Fibroblast of lung (primary cell): ENCODE results near the gene MAGEA9B. TPM values are rescaled to one million over a fixed set of nuclear protein-coding genes. Genes with fewer than 3 reads are reported as not detected.
"Not testable (repeated sequence)": the region's sequence is repeated elsewhere in the genome, so short reads cannot be mapped to it uniquely, and the experiment has no call there.

Experiments used
- DNase-seq, 2 donors: peaks; one replicate each; pipeline versions ENCODE4 v3.0.0 to v3.0.0-alpha.2; 2010; ENCODE audit warnings: low read depth in 2 of 2
- H2AFZ ChIP-seq: 2 replicates; pipeline ENCODE4 v1.5.1; 2012; ENCODE audit warnings: low read length, control low read depth, inconsistent platforms
- H3K27ac ChIP-seq: 2 replicates; pipeline ENCODE4 v1.5.1; 2011; ENCODE audit warnings: low read length, control low read depth; ENCODE audit not compliant: insufficient read depth
- H3K27me3 ChIP-seq: 2 replicates; pipeline ENCODE4 v1.5.1; 2011; ENCODE audit warnings: mild to moderate bottlenecking, low read length; ENCODE audit not compliant: control insufficient read depth, insufficient read depth
- H3K36me3 ChIP-seq: 2 replicates; pipeline ENCODE4 v1.5.1; 2011; ENCODE audit warnings: low read length; ENCODE audit not compliant: control insufficient read depth, insufficient read depth
- H3K4me1 ChIP-seq: 2 replicates; pipeline ENCODE4 v1.5.1; 2011; ENCODE audit warnings: low read length; ENCODE audit not compliant: control insufficient read depth, insufficient read depth; ENCODE audit errors: extremely low read depth
- H3K4me2 ChIP-seq: 2 replicates; pipeline ENCODE4 v1.5.1; 2011; ENCODE audit warnings: low read length, control low read depth; ENCODE audit not compliant: insufficient read depth; ENCODE audit errors: extremely low read depth
- H3K4me3 ChIP-seq, 4 experiments: fragments of 200-600 bp in 1 of 4; sonication (generic) in 1 of 4; replicated peaks in 1 of 4; 2 replicates each; pipeline ENCODE4 v1.5.1; 2011 to 2016; ENCODE audit warnings: low read length in 4 of 4, low read depth in 3 of 4, mild to moderate bottlenecking in 3 of 4, control low read depth in 2 of 4, inconsistent platforms in 1 of 4, mixed read lengths in 1 of 4; ENCODE audit not compliant: insufficient read depth in 1 of 4; ENCODE audit errors: control extremely low read depth in 1 of 4
- H3K79me2 ChIP-seq: 2 replicates; pipeline ENCODE4 v1.5.1; 2012; ENCODE audit warnings: mild to moderate bottlenecking, low read length, inconsistent platforms; ENCODE audit not compliant: control insufficient read depth, insufficient read depth
- H3K9ac ChIP-seq: 2 replicates; pipeline ENCODE4 v1.5.1; 2011; ENCODE audit warnings: mild to moderate bottlenecking, low read length, control low read depth; ENCODE audit not compliant: insufficient read depth
- H3K9me3 ChIP-seq: 2 replicates; pipeline ENCODE4 v1.5.1; 2012; ENCODE audit warnings: low read depth, low read length; ENCODE audit not compliant: control insufficient read depth, insufficient read depth
- H4K20me1 ChIP-seq: 2 replicates; pipeline ENCODE4 v1.5.1; 2011; ENCODE audit warnings: low read length; ENCODE audit not compliant: control insufficient read depth, insufficient read depth; ENCODE audit errors: extremely low read depth
- EZH2 ChIP-seq: IDR thresholded peaks from 2 replicates; pipeline ENCODE4 v1.5.1; 2012; ENCODE audit warnings: low read length, control low read depth, mild to moderate bottlenecking; ENCODE audit errors: missing control alignments
- polyA plus RNA-seq, 2 donors: library from polyadenylated mRNA; depleted of rRNA in 1 of 2; stranded (reverse) in 1 of 2; unstranded in 1 of 2; fragments of >200 nt; gene quantifications; 2 replicates each; pipeline ENCODE4 v1.2.1, GENCODE V29; 2011 to 2012; ENCODE audit warnings: missing spikeins in 1 of 2
- total RNA-seq: library from RNA; depleted of rRNA; stranded (reverse); fragments of >200 nt; gene quantifications from 2 replicates; pipeline ENCODE4 v1.2.1, GENCODE V29; 2014
- TF ChIP-seq, protein P1 (sequence below), 2 donors: IDR thresholded peaks in 1 of 2; conservative IDR thresholded peaks in 1 of 2; 1 replicate in 1 of 2; 2 replicates in 1 of 2; pipeline ENCODE4 v1.5.1; 2011 to 2012; ENCODE audit warnings: low read length in 2 of 2, control low read depth in 1 of 2, inconsistent platforms in 1 of 2, low read depth in 1 of 2, mild to moderate bottlenecking in 1 of 2

Gene MAGEA9B
- total and polyA plus RNA-seq, 2 donors (not counting 1 experiment from before 2014, with no cell fraction given): not detected

GRCh38 chrX:149547782-149548181, 39.5 kb downstream of the MAGEA9B start:
- not testable (repeated sequence) for H3K4me3 ChIP-seq, DNase-seq, H3K27ac ChIP-seq, H3K27me3 ChIP-seq, H3K79me2 ChIP-seq, H3K4me2 ChIP-seq, H3K36me3 ChIP-seq, H3K4me1 ChIP-seq, H3K9ac ChIP-seq, H2AFZ ChIP-seq, H3K9me3 ChIP-seq, H4K20me1 ChIP-seq

DNA sequence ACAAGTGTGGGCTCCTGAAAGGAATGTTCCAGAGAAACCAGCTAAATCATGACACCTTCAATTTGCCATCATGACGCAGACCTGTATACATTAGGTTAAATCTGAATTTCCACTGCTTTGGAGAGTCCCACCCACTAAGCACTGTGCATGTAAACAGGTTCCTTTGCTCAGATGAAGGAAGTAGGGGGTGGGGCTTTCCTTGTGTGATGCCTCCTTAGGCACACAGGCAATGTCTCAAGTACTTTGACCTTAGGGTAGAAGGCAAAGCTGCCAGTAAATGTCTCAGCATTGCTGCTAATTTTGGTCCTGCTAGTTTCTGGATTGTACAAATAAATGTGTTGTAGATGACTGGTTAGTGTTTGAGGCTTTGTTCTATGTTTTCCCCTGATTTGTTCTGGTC, 40.3 kb downstream of the MAGEA9B start:
- not testable (repeated sequence) for H3K4me1 ChIP-seq, H4K20me1 ChIP-seq, DNase-seq, H3K9me3 ChIP-seq, H3K27ac ChIP-seq, H3K9ac ChIP-seq, H3K79me2 ChIP-seq, H3K36me3 ChIP-seq, H2AFZ ChIP-seq, H3K27me3 ChIP-seq, H3K4me2 ChIP-seq, H3K4me3 ChIP-seq

- H3K27ac ChIP-seq, H2AFZ ChIP-seq, H3K9me3 ChIP-seq, DNase-seq, H3K27me3 ChIP-seq, H3K4me1 ChIP-seq, H4K20me1 ChIP-seq, H3K4me3 ChIP-seq, H3K79me2 ChIP-seq, H3K36me3 ChIP-seq, H3K4me2 ChIP-seq, H3K9ac ChIP-seq: not testable (repeated sequence)
Observed at GRCh38 chrX:149545545-149546543, 41.4 kb downstream of the MAGEA9B start.

DNA sequence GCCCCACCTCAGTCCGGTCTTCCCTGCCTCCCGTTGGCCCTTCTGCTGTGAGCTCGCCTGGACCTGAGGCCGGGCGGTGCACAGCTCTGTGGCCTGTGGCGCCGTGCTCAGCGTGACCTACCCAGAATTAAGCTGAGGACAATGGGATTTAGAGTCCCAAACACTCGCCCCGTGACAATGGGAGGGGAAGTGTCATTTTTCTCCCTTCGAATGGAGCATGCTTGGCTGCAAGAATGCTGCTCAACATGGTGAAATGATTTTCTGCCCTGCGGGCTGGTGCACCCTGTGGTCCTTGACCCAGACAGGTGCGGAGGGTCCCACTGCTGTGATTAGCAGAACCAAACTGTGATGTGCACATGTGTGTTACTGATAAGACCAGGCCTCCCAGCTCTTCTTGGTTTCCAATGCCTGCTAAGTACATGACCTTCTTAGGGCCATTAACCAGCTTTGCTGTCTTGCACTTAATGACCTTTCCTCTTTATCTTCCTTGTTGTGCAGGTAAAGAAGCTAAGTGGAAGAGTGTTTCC, 45.7 kb downstream of the MAGEA9B start:
- Histone ChIP-seq H3K9ac (peak overlapping the region; percentile 94), H3K27me3 (no peaks in the 10 kb centered on the region), H4K20me1 (no peaks in the 10 kb centered on the region), H3K79me2 (peaks cover 4% of the 10 kb centered on the region), H3K4me1 (no peaks in the 10 kb centered on the region), H3K4me2 (peak overlapping the region; percentile 80), H3K9me3 (no peaks in the 10 kb centered on the region), H3K27ac (peak overlapping the region; percentile 98), H3K4me3 (peak overlapping the region; percentile 64 to 78 (median 73)), H3K36me3 (no peaks in the 10 kb centered on the region), H2AFZ (no peak overlapping the region)
- DNase-seq: no peak
- TF ChIP-seq, protein P1, sequence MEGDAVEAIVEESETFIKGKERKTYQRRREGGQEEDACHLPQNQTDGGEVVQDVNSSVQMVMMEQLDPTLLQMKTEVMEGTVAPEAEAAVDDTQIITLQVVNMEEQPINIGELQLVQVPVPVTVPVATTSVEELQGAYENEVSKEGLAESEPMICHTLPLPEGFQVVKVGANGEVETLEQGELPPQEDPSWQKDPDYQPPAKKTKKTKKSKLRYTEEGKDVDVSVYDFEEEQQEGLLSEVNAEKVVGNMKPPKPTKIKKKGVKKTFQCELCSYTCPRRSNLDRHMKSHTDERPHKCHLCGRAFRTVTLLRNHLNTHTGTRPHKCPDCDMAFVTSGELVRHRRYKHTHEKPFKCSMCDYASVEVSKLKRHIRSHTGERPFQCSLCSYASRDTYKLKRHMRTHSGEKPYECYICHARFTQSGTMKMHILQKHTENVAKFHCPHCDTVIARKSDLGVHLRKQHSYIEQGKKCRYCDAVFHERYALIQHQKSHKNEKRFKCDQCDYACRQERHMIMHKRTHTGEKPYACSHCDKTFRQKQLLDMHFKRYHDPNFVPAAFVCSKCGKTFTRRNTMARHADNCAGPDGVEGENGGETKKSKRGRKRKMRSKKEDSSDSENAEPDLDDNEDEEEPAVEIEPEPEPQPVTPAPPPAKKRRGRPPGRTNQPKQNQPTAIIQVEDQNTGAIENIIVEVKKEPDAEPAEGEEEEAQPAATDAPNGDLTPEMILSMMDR (conservative IDR thresholded peaks at IDR 0.05 in 1 of 2, IDR thresholded peaks at IDR 0.05 in 1 of 2; ENCODE audit: low read depth in 1 of 2, low read length in 2 of 2): no peak
- TF ChIP-seq EZH2: no peak
